Sigmoid colon (tissue), 4 donors: ENCODE data around the gene OR6M1.

ENCODE experiments used
- CTCF ChIP-seq, 4 experiments: fragments of 450-650 bp in 3 of 4; fragments of 200-600 bp in 1 of 4; IDR thresholded peaks; one replicate each; pipeline ENCODE4 v1.5.1; 2016 to 2019; ENCODE audit warnings: antibody characterized with exemption in 4 of 4, mild to moderate bottlenecking in 3 of 4, moderate library complexity in 2 of 4
- POLR2A ChIP-seq, 2 donors: fragments of 450-650 bp; IDR thresholded peaks; one replicate each; pipeline ENCODE4 v1.6.1; 2016; ENCODE audit warnings: antibody characterized with exemption in 2 of 2, mild to moderate bottlenecking in 2 of 2, moderate library complexity in 2 of 2
- POLR2AphosphoS5 ChIP-seq, 4 donors: sonication (generic); formaldehyde crosslinking; IDR thresholded peaks; one replicate each; pipeline ENCODE4 v1.6.1; 2017; ENCODE audit warnings: antibody characterized with exemption in 4 of 4

- TF ChIP-seq POLR2AphosphoS5 (IDR thresholded peaks at IDR 0.05): no peak
- TF ChIP-seq CTCF (IDR thresholded peaks at IDR 0.05): no peak
- TF ChIP-seq POLR2A (IDR thresholded peaks at IDR 0.05): no peak
Measured at GRCh38 chr11:123838199-123838598, 32.0 kb upstream of the OR6M1 start.
